ENCODE results near the gene SCGB2B2.
"Not testable (repeated sequence)": the region's sequence is repeated elsewhere in the genome, so short reads cannot be mapped to it uniquely, and the experiment has no call there.

The SCGB2B2 gene

DNA sequence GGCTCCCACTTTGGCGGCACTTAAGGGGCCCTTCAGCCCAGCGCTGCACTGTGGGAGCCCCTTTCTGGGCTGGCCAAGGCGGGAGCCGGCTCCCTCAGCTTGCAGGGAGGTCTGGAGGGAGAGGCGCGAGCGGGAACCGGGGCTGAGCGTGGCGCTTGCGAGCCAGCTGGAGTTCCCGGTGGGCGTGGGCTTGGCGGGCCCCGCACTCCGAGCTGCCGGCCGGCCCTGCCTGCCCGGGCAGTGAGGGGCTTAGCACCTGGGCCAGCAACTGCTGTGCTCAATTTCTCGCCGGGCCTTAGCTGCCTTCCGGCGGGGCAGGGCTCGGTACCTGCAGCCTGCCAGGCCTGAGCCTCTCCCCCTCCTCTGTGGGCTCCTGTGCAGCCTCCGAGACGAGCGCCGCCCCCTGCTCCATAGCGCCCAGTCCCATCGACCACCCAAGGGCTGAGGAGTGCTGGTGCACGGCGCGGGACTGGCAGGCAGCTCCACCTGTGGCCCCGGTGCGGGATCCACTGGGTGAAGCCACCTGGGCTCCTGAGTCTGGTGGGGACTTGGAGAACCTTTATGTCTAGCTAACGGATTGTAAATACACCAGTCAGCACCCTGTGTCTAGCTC is 8.8 kb downstream of the SCGB2B2 start:
- DNase-seq: not testable (repeated sequence)

DNA sequence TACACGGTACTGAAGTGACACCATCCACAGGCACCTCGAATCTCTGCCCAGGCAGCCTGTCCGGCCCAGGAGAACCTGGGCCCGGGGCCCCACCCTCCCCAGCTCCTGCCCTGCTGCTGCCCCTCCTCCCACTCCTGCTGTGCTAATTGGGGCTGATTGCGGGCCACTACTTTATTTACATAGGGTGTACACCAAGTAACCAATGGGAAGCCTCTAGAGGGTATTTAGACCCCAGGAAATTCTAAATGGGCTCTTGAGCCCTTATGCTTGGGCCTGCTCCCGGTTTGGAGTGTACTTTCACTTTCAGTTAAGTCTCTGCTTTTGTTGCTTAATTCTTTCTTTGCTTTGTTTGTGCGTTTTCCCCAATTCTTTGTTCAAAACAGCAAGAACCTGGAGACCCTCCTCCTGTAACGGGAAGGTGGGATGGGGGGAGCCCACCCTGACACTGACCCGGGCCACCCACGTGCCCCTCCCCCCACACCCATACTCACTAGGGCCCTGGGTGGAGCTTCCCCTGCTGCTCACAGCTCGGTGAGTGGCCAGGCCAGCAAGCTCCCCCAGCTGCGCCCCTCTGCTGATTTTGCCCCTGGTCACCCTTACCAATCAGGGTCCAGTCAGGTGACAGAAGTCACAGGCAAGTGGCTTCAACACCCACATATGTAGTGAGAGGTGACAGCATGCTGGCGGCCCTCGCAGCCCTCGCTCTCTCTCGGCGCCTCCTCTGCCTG is 9.4 kb downstream of the SCGB2B2 start:
- no peak for DNase-seq

DNA sequence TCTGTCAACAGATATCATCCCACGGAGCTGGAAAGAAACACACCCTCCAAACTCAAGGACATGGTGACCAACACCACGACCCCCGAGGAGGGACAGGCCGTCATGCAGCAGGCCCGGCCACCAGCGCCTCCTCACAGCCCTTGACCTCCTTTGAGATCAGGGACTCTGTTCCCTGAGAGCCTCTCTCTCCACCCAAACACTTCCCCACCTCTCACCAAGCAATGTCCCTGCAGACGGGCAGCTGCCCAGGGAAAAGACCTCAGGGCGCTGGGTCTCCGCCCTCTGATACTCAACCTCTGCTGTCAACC is 10.0 kb downstream of the SCGB2B2 start:
- DNase-seq: no peak

DNA sequence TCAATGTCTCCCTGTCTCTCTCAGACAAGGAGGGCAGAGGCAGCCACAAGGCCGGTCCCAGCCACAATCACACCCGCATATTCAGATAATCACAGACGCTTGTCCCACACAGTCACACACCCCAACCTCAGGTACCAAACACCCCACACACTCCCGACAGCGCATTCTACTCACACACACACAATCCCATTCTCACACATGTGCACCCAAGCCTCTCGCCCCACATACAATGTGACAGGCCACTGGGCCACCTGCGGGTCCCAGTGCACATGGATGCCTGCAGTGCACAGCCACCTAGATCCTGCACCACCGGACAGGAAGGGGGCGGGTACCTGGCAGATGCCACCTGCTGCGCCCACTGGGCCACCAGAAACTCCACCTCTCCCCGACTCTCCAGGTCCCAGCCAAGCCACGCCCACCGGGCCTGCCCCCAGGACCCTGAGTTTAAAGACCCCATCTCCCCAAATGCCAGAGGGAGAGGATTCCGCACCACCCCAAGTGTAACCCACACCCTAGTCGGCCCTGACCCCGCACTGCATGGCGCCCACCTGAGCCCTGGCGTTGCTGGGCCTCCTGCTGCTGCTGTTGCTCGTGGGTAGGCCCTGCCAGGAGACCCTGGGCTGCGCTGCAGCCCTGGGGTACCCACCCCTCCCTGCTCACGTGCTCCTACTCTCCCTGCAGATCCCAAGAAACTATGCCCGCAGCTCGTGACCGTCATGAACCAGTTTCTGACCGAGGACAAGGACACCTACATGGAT is 10.6 kb downstream of the SCGB2B2 start:
- DNase-seq: no peak

DNA sequence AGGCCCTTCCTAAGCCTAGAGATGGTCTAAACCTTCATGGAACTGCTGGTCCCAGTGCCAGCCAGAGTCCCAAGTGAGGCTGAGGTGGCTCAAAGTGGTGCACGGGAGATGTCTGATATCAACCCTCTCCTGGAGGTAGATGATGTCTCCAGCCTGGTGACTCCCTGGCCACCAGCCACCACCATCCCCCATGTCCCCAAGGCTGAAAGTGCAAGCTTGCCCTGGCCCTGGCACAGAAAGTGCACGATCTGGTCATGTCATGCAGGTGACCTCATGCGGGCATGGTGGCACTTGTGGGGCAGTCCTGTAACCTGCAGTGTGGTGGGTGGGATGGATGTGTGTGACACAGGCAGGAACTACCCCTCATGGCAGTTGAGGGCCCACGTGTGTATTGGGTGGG is 11.7 kb downstream of the SCGB2B2 start:
- not testable (repeated sequence) for DNase-seq

DNA sequence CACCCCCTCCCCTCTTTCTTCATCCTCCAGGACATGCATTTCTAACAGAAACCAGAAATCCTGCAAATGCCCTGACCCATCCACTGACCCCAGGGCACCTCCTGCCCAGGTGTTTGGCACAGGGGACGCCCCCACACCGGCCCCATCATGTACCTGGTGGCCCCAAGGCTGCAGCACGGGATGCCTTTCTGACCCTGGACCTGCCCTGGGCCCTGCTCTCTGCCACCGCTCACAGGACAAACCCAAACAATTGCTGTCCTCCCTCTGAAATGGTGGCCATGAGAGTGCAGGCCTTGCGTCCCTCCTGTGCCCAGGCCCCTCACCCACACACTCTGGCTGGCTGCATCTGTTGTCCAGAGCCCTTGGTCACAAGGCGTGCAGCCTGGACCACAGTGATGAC is 12.1 kb downstream of the SCGB2B2 start:
- no peak for DNase-seq

DNA sequence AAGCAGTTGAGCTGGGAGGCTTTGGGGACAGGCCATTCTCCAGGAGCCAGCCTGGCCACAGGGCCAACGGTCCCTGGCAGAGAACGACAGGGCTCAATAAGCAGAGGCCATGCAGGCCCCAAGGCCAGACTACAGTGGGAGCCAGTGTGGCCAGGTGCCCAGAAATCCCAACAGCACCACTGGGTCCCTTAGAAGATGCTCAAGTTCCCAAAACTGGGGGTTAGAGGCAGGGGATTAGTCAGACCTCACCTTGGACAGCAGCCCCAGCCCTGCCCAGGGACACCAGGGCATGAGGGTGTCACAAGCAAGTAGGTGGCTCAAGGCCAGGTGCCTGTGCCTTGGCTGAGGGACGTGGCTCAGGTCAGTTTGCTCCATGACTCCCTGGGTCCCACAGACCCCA is 12.8 kb downstream of the SCGB2B2 start:
- no peak for DNase-seq

DNA sequence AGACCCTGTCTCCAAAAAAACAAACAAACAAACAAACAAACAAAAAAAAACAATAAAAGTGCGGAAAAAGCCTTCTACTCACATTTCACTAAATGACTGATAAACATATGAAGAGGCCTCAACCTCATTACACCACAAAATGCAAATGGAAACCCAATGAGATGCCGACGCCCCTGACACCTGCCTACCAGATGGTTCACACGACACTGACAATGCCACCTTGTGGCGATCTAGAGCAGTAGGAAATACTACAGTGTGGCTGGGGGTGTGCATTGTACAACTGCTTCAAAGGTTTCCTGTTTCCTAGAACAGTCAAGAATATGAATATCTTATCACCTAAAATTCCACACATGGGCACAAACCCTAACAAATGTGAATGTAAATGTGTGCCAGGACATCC is 14.0 kb downstream of the SCGB2B2 start:
- no peak for DNase-seq

DNA sequence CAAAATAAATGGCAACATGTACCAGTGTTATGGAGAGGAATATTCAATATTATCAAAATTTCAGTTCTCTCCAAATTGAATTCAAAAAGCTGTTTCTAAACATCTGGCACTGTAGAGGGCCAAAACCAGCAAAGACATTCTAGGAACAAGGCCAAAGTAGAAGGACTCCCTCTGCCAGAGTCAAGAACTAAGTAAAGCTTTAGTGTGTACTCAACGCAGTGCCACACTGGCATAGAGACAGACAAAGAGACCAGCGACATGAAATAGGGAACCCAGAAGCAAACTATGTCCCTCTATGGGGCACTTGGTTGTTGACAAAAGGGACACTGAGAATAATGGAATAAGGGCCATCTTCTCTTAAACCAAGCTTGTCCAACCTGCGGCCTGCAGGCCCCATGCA is 15.6 kb downstream of the SCGB2B2 start:
- DNase-seq: no peak

DNA sequence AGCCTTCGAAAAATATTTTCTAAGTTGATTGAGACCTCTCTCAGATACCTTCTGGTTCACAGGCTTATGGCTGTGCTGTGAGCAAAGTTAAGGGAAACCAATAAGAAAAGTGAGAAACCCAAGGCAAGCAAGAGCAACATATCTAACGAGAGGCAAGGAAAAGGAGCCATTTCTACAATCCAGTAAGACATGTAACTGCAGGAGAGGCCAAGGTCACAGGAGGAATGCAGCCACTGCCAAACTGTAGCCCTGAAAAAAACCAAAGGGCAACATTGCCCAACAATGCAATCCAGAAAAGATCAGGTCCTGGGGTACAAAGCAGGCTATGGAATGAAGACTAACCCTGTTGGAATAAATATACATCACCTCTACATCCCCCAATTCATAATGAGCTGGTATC is 21.3 kb downstream of the SCGB2B2 start:
- DNase-seq: no peak

DNA sequence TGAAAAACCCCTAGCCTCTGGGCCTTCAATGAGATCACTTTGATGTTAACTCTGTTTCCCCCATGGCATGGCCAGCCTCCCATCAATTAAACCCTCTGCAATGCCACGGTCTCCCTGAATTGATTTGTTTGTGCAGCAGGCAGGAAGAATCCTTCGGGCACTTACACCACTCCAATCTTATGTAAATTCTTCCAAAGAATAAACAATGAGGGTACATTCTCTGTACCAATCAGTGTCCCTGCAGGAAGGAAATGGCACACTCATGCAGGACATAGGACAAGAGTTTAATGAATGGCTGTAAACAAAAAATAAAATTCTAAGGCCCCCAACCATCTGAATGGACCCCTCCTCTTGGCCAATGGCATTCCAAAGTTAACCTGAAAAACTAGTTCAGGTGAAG is 22.2 kb downstream of the SCGB2B2 start:
- DNase-seq: no peak

DNA sequence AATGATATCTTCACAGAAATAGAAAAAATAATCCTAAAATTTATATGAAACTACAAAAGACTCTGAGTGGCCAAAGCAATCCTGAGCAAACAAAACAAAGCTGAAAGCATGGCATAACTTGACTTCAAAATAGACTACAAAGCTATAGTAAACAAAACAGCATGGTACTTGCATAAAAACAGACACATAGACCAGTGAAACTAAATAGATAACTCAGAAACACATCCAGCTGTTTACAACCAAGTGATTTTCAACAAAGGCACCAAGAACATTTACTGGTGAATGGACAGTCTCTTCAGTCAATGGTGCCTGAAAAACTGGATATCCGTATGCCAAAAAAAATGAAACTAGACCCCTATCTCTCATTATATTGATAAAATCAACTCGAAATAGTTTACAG is 25.2 kb downstream of the SCGB2B2 start:
- DNase-seq: no peak

DNA sequence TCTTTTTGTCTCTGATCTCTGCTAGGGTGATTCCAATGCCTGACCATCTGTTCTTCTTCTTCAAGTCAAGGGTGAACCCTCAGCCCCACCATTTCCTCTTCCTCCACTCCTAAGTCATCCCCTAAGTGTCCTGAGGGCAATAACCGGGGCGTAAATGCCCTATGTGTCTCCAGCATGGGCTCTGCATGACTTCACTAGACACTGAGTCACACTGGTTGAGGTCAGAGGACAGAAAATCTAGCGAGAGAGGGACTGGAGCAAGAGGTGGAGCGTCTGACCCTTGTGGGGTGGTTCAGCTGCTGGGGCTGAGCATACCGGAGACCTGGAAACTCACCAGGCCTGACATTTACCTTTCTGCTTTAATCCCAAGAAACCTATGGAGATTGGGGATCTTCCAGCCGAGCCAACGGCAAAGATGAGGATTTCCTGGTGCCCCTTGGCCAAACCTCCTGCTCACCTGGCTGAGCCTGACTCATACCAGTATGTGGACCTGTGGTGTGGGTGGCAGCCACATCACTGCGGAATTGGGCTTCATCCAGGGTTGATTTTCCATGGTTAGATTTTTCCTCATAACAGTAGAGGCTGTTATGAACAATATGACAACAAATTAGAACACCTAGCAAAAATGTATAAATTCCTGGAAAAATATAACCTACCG is 26.9 kb downstream of the SCGB2B2 start:
- DNase-seq: no peak

DNA sequence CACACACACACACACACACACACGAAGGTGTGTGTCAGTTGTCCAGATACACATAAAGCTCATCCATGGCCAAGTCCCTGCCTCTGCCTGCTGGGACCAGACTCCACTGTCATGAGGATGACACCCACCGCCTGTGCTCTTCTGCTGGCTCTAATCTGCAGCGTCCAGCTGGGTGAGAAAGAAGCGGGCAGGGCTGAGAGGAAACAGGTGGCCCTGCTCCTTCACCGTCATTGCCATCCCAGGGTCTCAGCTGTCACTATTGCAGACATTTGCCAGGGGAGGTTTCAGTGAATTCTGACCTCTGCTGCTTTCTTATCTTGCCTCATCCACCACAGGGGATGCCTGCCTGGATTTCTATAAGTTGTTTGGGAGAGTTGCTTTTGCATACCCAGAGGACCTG is 31.4 kb downstream of the SCGB2B2 start:
- no peak for DNase-seq

DNA sequence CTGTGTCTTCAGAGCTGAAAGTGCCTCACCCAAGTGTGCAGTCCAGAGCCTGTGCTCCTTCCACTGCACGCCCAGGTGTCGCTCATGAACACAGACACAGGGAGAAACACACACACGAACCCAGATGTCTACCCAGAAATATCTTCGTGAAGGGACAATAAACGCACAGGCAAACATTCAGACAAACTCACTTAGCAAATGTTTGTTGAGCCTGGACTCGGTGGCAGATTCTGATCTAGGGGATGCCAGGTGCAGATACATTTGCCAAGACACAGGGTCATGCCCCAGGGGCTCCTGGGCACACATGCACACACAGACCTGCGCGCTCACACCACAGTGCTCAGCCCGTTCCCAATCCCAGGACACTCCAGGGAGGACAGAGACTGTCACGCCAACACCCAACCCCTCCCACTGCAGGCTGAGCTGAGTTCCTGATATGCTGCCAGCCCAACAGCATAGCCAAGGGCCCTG is 31.9 kb downstream of the SCGB2B2 start:
- DNase-seq: no peak

DNA sequence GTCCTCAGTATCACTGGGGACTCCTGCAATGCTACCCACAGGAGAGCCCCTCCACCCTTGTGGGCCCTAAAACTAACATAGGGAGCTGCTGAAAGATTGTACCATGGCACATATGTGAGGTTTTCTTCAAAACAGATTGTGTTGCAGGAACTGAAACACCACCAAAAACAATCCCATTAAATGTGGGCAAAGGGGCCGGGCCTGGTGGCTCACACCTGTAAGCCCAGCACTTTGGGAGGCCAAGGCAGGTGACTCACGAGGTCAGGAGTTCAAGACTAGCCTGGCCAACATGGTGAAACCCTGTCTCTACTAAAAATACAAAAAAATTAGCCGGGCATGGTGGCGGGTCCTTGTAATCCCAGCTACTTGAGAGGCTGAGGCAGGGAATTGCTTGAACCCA is 34.7 kb downstream of the SCGB2B2 start:
- DNase-seq: no peak

DNA sequence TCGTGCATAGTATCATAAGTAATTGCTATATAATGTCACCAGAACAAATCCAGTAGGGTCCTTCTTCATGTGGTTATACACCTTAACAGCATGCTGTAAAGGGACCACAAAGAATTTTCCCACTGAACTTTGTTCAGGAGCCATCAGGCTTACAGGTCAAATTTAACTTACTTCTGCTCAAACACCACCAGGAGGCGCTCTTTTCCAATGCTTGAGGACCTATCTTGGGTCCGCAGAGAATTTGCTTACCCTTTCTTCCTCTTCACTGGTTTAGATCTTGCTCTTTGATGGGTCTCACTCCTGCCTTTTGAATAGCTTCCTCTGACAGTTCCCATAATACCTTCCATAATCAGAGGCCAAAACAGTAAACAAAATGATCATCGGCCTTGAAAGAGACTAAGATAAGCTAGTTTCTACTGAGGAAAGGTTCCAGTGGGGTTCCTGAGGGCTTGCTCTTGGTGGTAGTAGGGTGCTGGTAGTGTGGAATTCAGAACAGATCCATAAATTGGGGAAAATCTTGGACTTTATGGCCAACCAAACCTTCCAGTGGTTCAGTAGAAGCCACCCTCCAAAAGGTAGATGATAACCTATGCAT is 37.4 kb downstream of the SCGB2B2 start:
- no peak for DNase-seq

DNA sequence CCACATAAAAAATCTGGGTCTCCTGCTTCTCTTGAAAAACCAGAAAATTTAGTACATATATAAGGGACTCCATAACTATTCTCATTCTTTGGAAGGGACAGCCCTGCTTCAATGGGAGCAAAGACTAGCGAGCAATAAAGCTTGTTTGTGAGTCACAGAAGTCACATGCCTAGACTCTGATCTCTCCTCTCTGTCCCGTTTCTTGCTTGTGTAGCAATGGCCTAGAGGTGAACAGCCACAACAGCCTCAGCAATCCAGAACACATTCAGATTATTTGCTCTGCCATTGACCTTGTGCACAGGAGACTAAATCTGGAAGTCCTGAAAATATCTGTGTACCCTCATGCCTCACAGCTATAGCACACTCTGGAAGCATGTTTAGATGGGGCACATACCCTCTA is 43.2 kb downstream of the SCGB2B2 start:
- no peak for DNase-seq

All from GOT3 (cell line).